SK-N-SH treated with all-trans-retinoic acid at 6 μM for 48 hours (cell line): Measurements from ENCODE around the gene FRS2.
"Not testable (repeated sequence)": the region's sequence is repeated elsewhere in the genome, so short reads cannot be mapped to it uniquely, and the experiment has no call there.

Source experiments
- ARNTL ChIP-seq: fragments of 450-650 bp; formaldehyde crosslinking; IDR thresholded peaks from 2 replicates; pipeline ENCODE4 v1.5.0; 2020; ENCODE audit warnings: low read depth, mild to moderate bottlenecking, moderate library complexity, borderline replicate concordance
- CREB5 ChIP-seq: fragments of 250-450 bp; sonication (Bioruptor Pico); IDR thresholded peaks from 2 replicates; pipeline ENCODE4 v1.5.1; 2020; ENCODE audit warnings: low read depth, mild to moderate bottlenecking, moderate library complexity
- CSDC2 ChIP-seq: fragments of 250-450 bp; sonication (Bioruptor Pico); IDR thresholded peaks from 2 replicates; pipeline ENCODE4 v1.5.0; 2020; ENCODE audit warnings: mild to moderate bottlenecking, moderate library complexity
- CSRNP3 ChIP-seq: fragments of 250-450 bp; sonication (Bioruptor Pico); IDR thresholded peaks from 2 replicates; pipeline ENCODE4 v1.5.1; 2021; ENCODE audit warnings: mild to moderate bottlenecking, moderate library complexity
- GLIS3 ChIP-seq: fragments of 250-450 bp; sonication (Bioruptor Pico); IDR thresholded peaks from 2 replicates; pipeline ENCODE4 v1.5.0; 2020; ENCODE audit warnings: mild to moderate bottlenecking, moderate library complexity
- OSR1 ChIP-seq: fragments of 250-450 bp; sonication (Bioruptor Pico); IDR thresholded peaks from 2 replicates; pipeline ENCODE4 v1.8.0; 2022; ENCODE audit warnings: moderate library complexity, mild to moderate bottlenecking, inconsistent platforms
- PATZ1 ChIP-seq: fragments of 250-450 bp; sonication (Bioruptor Pico); IDR thresholded peaks from 2 replicates; pipeline ENCODE4 v1.8.0; 2020; ENCODE audit warnings: mild to moderate bottlenecking, moderate library complexity, borderline replicate concordance
- PPARA ChIP-seq: fragments of 250-450 bp; sonication (Bioruptor Pico); IDR thresholded peaks from 2 replicates; pipeline ENCODE4 v1.5.0; 2020; ENCODE audit warnings: mild to moderate bottlenecking, borderline replicate concordance
- RARB ChIP-seq: fragments of 250-450 bp; sonication (Bioruptor Pico); IDR thresholded peaks from 2 replicates; pipeline ENCODE4 v1.8.0; 2021; ENCODE audit warnings: mild to moderate bottlenecking, moderate library complexity
- SNAI2 ChIP-seq: fragments of 250-450 bp; sonication (Bioruptor Pico); IDR thresholded peaks from 2 replicates; pipeline ENCODE4 v1.5.0; 2020; ENCODE audit warnings: mild to moderate bottlenecking, moderate library complexity
- TSHZ2 ChIP-seq: fragments of 250-450 bp; sonication (Bioruptor Pico); IDR thresholded peaks from 2 replicates; pipeline ENCODE4 v1.5.0; 2020; ENCODE audit warnings: mild to moderate bottlenecking, moderate library complexity
- ZFP3 ChIP-seq: fragments of 250-450 bp; sonication (Bioruptor Pico); IDR thresholded peaks from 2 replicates; pipeline ENCODE4 v1.5.0; 2020; ENCODE audit warnings: mild to moderate bottlenecking, moderate library complexity
- ZNF565 ChIP-seq: fragments of 450-650 bp; formaldehyde crosslinking; conservative IDR thresholded peaks from 2 replicates; pipeline ENCODE4 v1.5.0; 2020; ENCODE audit warnings: low read depth, mild to moderate bottlenecking, moderate library complexity
- ZNF8 ChIP-seq: fragments of 450-650 bp; formaldehyde crosslinking; IDR thresholded peaks from 2 replicates; pipeline ENCODE4 v1.5.0; 2020; ENCODE audit warnings: mild to moderate bottlenecking, moderate library complexity

- TF ChIP-seq ZNF565 (CRISPR knock-in tag); CSDC2 (CRISPR knock-in tag); TSHZ2 (CRISPR knock-in tag); OSR1 (CRISPR knock-in tag); PATZ1 (CRISPR knock-in tag); PPARA (CRISPR knock-in tag); RARB (CRISPR knock-in tag); ZFP3 (CRISPR knock-in tag); CREB5; GLIS3 (CRISPR knock-in tag); ARNTL (CRISPR knock-in tag); CSRNP3 (CRISPR knock-in tag); SNAI2 (CRISPR knock-in tag): not testable (repeated sequence)
- peak; percentile 76 for TF ChIP-seq ZNF8 (CRISPR knock-in tag)
These were observed 133.4 kb downstream of the FRS2 start for GRCh38 chr12:69603556-69603955.
